Activated T-cell treated with anti-CD3 and anti-CD28 coated beads, Interleukin-2, amount 50 U/mL, for 4 hours (primary cell): ENCODE data around the gene PIP4K2B. TPM values are rescaled to one million over a fixed set of nuclear protein-coding genes. Genes with fewer than 3 reads are reported as not detected.
"Not testable (repeated sequence)": the region's sequence is repeated elsewhere in the genome, so short reads cannot be mapped to it uniquely, and the experiment has no call there.

ENCODE experiments used
- ATAC-seq, 2 donors: fragments of 200-7000 bp; cut with Tn5 transposase; one replicate each; pipeline ENCODE4 v1.10.0; 2021
- DNase-seq: peaks from one replicate; pipeline ENCODE4 v3.0.0-alpha.2; 2020
- H3K27me3 Mint-ChIP-seq: one replicate; pipeline ENCODE4 v1.8.0; 2021; ENCODE audit warnings: low read depth, mixed read lengths
- H3K36me3 Mint-ChIP-seq: one replicate; pipeline ENCODE4 v1.8.0; 2022; ENCODE audit warnings: mixed read lengths; ENCODE audit not compliant: insufficient read depth
- H3K4me1 Mint-ChIP-seq: one replicate; pipeline ENCODE4 v1.8.0; 2021; ENCODE audit warnings: low read depth, mixed read lengths
- H3K4me3 Mint-ChIP-seq: one replicate; pipeline ENCODE4 v1.8.0; 2021; ENCODE audit warnings: mild to moderate bottlenecking, moderate library complexity, mixed read lengths
- H3K9me3 Mint-ChIP-seq: one replicate; pipeline ENCODE4 v1.8.0; 2021; ENCODE audit warnings: mixed read lengths
- total RNA-seq, 3 donors: library from RNA; stranded (reverse); gene quantifications; one replicate each; pipeline ENCODE4 v1.2.1, GENCODE V29; 2021

The PIP4K2B gene
- total RNA-seq, 3 donors from 2014 or later: 33.6 to 40.5 (median 39.3) TPM

- Mint-ChIP-seq H3K9me3 (no peaks in the 10 kb centered on the region), H3K4me3 (peak overlapping the region; percentile 94), H3K36me3 (peaks cover 5% of the 10 kb centered on the region), H3K27me3 (no peaks in the 10 kb centered on the region), H3K4me1 (peaks cover 69% of the 10 kb centered on the region)
- DNase-seq (no peak), ATAC-seq (no peak)
These were observed 66.7 kb downstream of the PIP4K2B start for GRCh38 chr17:38732376-38733281.

GRCh38 chr17:38731526-38732294 is 67.6 kb downstream of the PIP4K2B start:
- H3K27me3 Mint-ChIP-seq: no peaks in the 10 kb centered on the region
- DNase-seq: no peak
- H3K9me3 Mint-ChIP-seq: no peaks in the 10 kb centered on the region
- peaks cover 7% of the 10 kb centered on the region for H3K36me3 Mint-ChIP-seq
- H3K4me3 Mint-ChIP-seq: peak overlapping the region; percentile 94
- H3K4me1 Mint-ChIP-seq: peaks cover 78% of the 10 kb centered on the region
- no peak for ATAC-seq

GRCh38 chr17:38730526-38731379 is 68.6 kb downstream of the PIP4K2B start:
- no peaks in the 10 kb centered on the region for H3K27me3 Mint-ChIP-seq
- H3K4me1 Mint-ChIP-seq: peaks cover 83% of the 10 kb centered on the region
- ATAC-seq (no peak), DNase-seq (no peak)
- peaks cover 7% of the 10 kb centered on the region for H3K36me3 Mint-ChIP-seq
- no peaks in the 10 kb centered on the region for H3K9me3 Mint-ChIP-seq
- H3K4me3 Mint-ChIP-seq: peak overlapping the region; percentile 94

GRCh38 chr17:38729886-38730525 is 69.3 kb downstream of the PIP4K2B start, which contains the start of gene CISD3:
TSS of gene CISD3 (plus strand) at chr17:38730341. CDS start at chr17:38730359, 18 bp downstream.
- H3K36me3 Mint-ChIP-seq: peaks cover 7% of the 10 kb centered on the region
- peak within 1 kb of the TSS; percentile 94 for H3K4me3 Mint-ChIP-seq
- ATAC-seq: peak; percentile 74 to 75
- H3K4me1 Mint-ChIP-seq: peaks cover 84% of the 10 kb centered on the region
- DNase-seq: peak; percentile 82
- no peaks in the 10 kb centered on the region for H3K9me3 Mint-ChIP-seq
- no peaks in the 10 kb centered on the region for H3K27me3 Mint-ChIP-seq

GRCh38 chr17:38729368-38729885 is 69.9 kb downstream of the PIP4K2B start:
- Mint-ChIP-seq H3K4me3 (peak overlapping the region; percentile 70), H3K36me3 (peaks cover 7% of the 10 kb centered on the region), H3K4me1 (peaks cover 83% of the 10 kb centered on the region), H3K27me3 (no peaks in the 10 kb centered on the region), H3K9me3 (no peaks in the 10 kb centered on the region)
- ATAC-seq: no peak
- no peak for DNase-seq

- no peaks in the 10 kb centered on the region for H3K9me3 Mint-ChIP-seq
- peak overlapping the region; percentile 70 for H3K4me3 Mint-ChIP-seq
- no peaks in the 10 kb centered on the region for H3K27me3 Mint-ChIP-seq
- peaks cover 79% of the 10 kb centered on the region for H3K4me1 Mint-ChIP-seq
- peak; percentile 70 for DNase-seq
- H3K36me3 Mint-ChIP-seq: peaks cover 9% of the 10 kb centered on the region
- peak; percentile 3 to 4 for ATAC-seq
These were observed 71.0 kb downstream of the PIP4K2B start for GRCh38 chr17:38728290-38728831.

GRCh38 chr17:38727736-38728135 is 71.6 kb downstream of the PIP4K2B start:
- Mint-ChIP-seq H3K4me1 (peaks cover 79% of the 10 kb centered on the region), H3K9me3 (no peaks in the 10 kb centered on the region), H3K36me3 (peaks cover 9% of the 10 kb centered on the region), H3K4me3 (peak overlapping the region; percentile 70), H3K27me3 (no peaks in the 10 kb centered on the region)
- ATAC-seq: peak; percentile 56 to 60
- peak; percentile 77 for DNase-seq

GRCh38 chr17:38726145-38726544 is 73.2 kb downstream of the PIP4K2B start:
- H3K4me3 Mint-ChIP-seq, H3K9me3 Mint-ChIP-seq, ATAC-seq, H3K27me3 Mint-ChIP-seq: not testable (repeated sequence)
- peaks cover 11% of the 10 kb centered on the region for H3K36me3 Mint-ChIP-seq
- peak; percentile 5 for DNase-seq
- peaks cover 67% of the 10 kb centered on the region for H3K4me1 Mint-ChIP-seq

GRCh38 chr17:38725066-38725465 is 74.3 kb downstream of the PIP4K2B start:
- Mint-ChIP-seq H3K27me3 (no peaks in the 10 kb centered on the region), H3K9me3 (no peaks in the 10 kb centered on the region), H3K4me1 (peaks cover 65% of the 10 kb centered on the region), H3K4me3 (no peak overlapping the region), H3K36me3 (peaks cover 17% of the 10 kb centered on the region)
- ATAC-seq (no peak), DNase-seq (no peak)

- H3K4me3 Mint-ChIP-seq: no peak overlapping the region
- no peaks in the 10 kb centered on the region for H3K27me3 Mint-ChIP-seq
- H3K36me3 Mint-ChIP-seq: peaks cover 17% of the 10 kb centered on the region
- DNase-seq (no peak), ATAC-seq (no peak)
- H3K9me3 Mint-ChIP-seq: no peaks in the 10 kb centered on the region
- peaks cover 63% of the 10 kb centered on the region for H3K4me1 Mint-ChIP-seq
These were observed 74.9 kb downstream of the PIP4K2B start for GRCh38 chr17:38724337-38724988.

GRCh38 chr17:38721802-38722201 is 77.6 kb downstream of the PIP4K2B start:
- ATAC-seq (no peak), DNase-seq (no peak)
- Mint-ChIP-seq H3K27me3 (no peaks in the 10 kb centered on the region), H3K9me3 (no peaks in the 10 kb centered on the region), H3K4me3 (no peak overlapping the region), H3K4me1 (peaks cover 43% of the 10 kb centered on the region), H3K36me3 (peaks cover 29% of the 10 kb centered on the region)

- H3K36me3 Mint-ChIP-seq: peaks cover 30% of the 10 kb centered on the region
- ATAC-seq: no peak
- DNase-seq: no peak
These were observed 78.4 kb downstream of the PIP4K2B start for GRCh38 chr17:38720941-38721340.

More at GRCh38 chr17:38720941-38721340, 78.4 kb downstream of the PIP4K2B start:
- H3K9me3 Mint-ChIP-seq: no peaks in the 10 kb centered on the region
- H3K27me3 Mint-ChIP-seq: no peaks in the 10 kb centered on the region
- peaks cover 39% of the 10 kb centered on the region for H3K4me1 Mint-ChIP-seq
- H3K4me3 Mint-ChIP-seq: no peak overlapping the region
